SH-SY5Y (cell line): Measurements from ENCODE around the gene FAM47E.

Experiments
- GATA2 ChIP-seq: IDR thresholded peaks from 2 replicates; pipeline ENCODE4 v1.6.1; 2011; ENCODE audit warnings: mild to moderate bottlenecking, low read depth, low read length
- GATA3 ChIP-seq: IDR thresholded peaks from 2 replicates; pipeline ENCODE4 v1.6.1; 2011; ENCODE audit warnings: low read depth, mild to moderate bottlenecking, low read length, moderate library complexity

- no peak for TF ChIP-seq GATA3
- TF ChIP-seq GATA2 = no peak
These were observed 60.9 kb downstream of the FAM47E start for GRCh38 chr4:76312457-76312856.
